HG03045 (cell line): ENCODE measurements around the gene MYO1G.
A peak's percentile ranks its signal among the peaks of the same experiment; 100 is the strongest.
"Not testable (repeated sequence)": the region's sequence is repeated elsewhere in the genome, so short reads cannot be mapped to it uniquely, and the experiment has no call there.

Source experiments
- ATAC-seq: cut with Tn5 transposase; IDR thresholded peaks from one replicate; pipeline ENCODE4 v1.9.1; 2021; ENCODE audit warnings: mild to moderate bottlenecking, moderate library complexity; ENCODE audit not compliant: unreplicated experiment

Gene MYO1G

GRCh38 chr7:44978511-44979366, at the start of gene MYO1G:
MYO1G (minus strand) TSS chr7:44979015; CDS start chr7:44978961, 54 bp downstream.
- peak; percentile 48 for ATAC-seq

GRCh38 chr7:45028138-45028919, 49.5 kb upstream of the MYO1G start:
- no peak for ATAC-seq

GRCh38 chr7:45027774-45028114, 48.9 kb upstream of the MYO1G start:
- ATAC-seq, result no peak

GRCh38 chr7:45026984-45027773, 48.4 kb upstream of the MYO1G start:
- no peak for ATAC-seq

GRCh38 chr7:45026013-45026412, 47.2 kb upstream of the MYO1G start:
- ATAC-seq, result no peak

GRCh38 chr7:45025473-45025872, 46.7 kb upstream of the MYO1G start:
- not testable (repeated sequence) for ATAC-seq

- ATAC-seq, result no peak
Observed at GRCh38 chr7:45024126-45024744, 45.4 kb upstream of the MYO1G start.

- no peak for ATAC-seq
Observed at GRCh38 chr7:45021604-45022296, 42.9 kb upstream of the MYO1G start.

- no peak for ATAC-seq
Observed at GRCh38 chr7:45020915-45021314, 42.1 kb upstream of the MYO1G start.

- no peak for ATAC-seq
Observed at GRCh38 chr7:45017253-45017652, 38.4 kb upstream of the MYO1G start.

GRCh38 chr7:45015313-45015712, 36.5 kb upstream of the MYO1G start:
- no peak for ATAC-seq

- ATAC-seq, result no peak
Observed at GRCh38 chr7:45013465-45013967, 34.7 kb upstream of the MYO1G start.

- ATAC-seq, result peak; percentile 69
Observed at GRCh38 chr7:45007571-45008328, 28.9 kb upstream of the MYO1G start.

- ATAC-seq, result no peak
Observed at GRCh38 chr7:45007106-45007505, 28.3 kb upstream of the MYO1G start.

- no peak for ATAC-seq
Observed at GRCh38 chr7:45003789-45004188, 25.0 kb upstream of the MYO1G start.

- no peak for ATAC-seq
Observed at GRCh38 chr7:45001826-45002225, 23.0 kb upstream of the MYO1G start.

GRCh38 chr7:45001138-45001694, 22.4 kb upstream of the MYO1G start:
- ATAC-seq, result peak; percentile 15

- peak; percentile 4 for ATAC-seq
Observed at GRCh38 chr7:45000093-45001032, 21.5 kb upstream of the MYO1G start, which contains the start of gene CCM2. CCM2 (plus strand) TSS chr7:45000201; CDS start chr7:45000334, 133 bp downstream.
